Gastrocnemius medialis (tissue), 4 donors: ENCODE results near the gene MOB3B.
"Not testable (repeated sequence)": the region's sequence is repeated elsewhere in the genome, so short reads cannot be mapped to it uniquely, and the experiment has no call there.

Experiments
- POLR2A ChIP-seq, 2 donors: fragments of 450-650 bp; IDR thresholded peaks; one replicate each; pipeline ENCODE4 v1.6.1; 2017; ENCODE audit warnings: antibody characterized with exemption in 2 of 2, mild to moderate bottlenecking in 2 of 2, moderate library complexity in 2 of 2
- TF ChIP-seq, protein P1 (sequence below), 5 experiments: fragments of 450-650 bp in 3 of 5; fragments of 200-600 bp in 2 of 5; sonication (generic) in 2 of 5; IDR thresholded peaks in 4 of 5; conservative IDR thresholded peaks in 1 of 5; 1 replicate in 4 of 5; 2 replicates in 1 of 5; pipeline ENCODE4 v1.5.1; 2016 to 2019; ENCODE audit warnings: antibody characterized with exemption in 5 of 5, mild to moderate bottlenecking in 3 of 5, moderate library complexity in 3 of 5

DNA sequence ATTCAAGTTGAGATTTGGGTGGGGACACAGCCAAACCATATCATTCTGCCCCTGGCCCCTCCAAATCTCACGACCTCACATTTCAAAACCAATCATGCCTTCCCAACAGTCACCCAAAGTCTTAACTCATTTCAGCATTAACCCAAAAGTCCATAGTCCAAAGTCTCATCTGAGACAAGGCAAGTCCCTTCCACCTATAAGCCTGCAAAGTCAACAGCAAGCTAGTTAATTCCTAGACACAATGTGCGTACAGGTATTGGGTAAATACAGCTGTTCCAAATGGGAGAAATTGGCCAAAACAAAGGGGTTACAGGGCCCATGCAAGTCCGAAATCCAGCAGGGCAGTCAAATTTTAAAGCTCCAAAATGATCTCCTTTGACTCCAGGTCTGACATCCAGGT lies 64.7 kb downstream of the MOB3B start:
- not testable (repeated sequence) for TF ChIP-seq POLR2A (IDR thresholded peaks at IDR 0.05)
- TF ChIP-seq, protein P1, sequence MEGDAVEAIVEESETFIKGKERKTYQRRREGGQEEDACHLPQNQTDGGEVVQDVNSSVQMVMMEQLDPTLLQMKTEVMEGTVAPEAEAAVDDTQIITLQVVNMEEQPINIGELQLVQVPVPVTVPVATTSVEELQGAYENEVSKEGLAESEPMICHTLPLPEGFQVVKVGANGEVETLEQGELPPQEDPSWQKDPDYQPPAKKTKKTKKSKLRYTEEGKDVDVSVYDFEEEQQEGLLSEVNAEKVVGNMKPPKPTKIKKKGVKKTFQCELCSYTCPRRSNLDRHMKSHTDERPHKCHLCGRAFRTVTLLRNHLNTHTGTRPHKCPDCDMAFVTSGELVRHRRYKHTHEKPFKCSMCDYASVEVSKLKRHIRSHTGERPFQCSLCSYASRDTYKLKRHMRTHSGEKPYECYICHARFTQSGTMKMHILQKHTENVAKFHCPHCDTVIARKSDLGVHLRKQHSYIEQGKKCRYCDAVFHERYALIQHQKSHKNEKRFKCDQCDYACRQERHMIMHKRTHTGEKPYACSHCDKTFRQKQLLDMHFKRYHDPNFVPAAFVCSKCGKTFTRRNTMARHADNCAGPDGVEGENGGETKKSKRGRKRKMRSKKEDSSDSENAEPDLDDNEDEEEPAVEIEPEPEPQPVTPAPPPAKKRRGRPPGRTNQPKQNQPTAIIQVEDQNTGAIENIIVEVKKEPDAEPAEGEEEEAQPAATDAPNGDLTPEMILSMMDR (IDR thresholded peaks at IDR 0.05 in 4 of 5, conservative IDR thresholded peaks at IDR 0.05 in 1 of 5) = not testable (repeated sequence)
